Right lobe of liver (tissue), 4 donors: ENCODE results near the gene C10orf88.

ENCODE experiments used
- POLR2A ChIP-seq: fragments of 450-650 bp; IDR thresholded peaks from one replicate; pipeline ENCODE4 v1.6.1; 2017; ENCODE audit warnings: antibody characterized with exemption, mild to moderate bottlenecking
- TF ChIP-seq, protein P1 (sequence below), 4 donors: fragments of 200-600 bp in 3 of 4; fragments of 450-650 bp in 1 of 4; IDR thresholded peaks; one replicate each; pipeline versions ENCODE4 v1.5.1 to v1.8.0; 2016 to 2022; ENCODE audit warnings: antibody characterized with exemption in 4 of 4, mild to moderate bottlenecking in 2 of 4
- donor health status: DM: no; HTN: no; CAD: no.
- donor health status: DM: no; HTN: no; CAD: no.
- donor health status: DM: no; HTN: yes; CAD: no.

GRCh38 chr10:122968698-122969097, 14.7 kb upstream of the C10orf88 start:
- TF ChIP-seq, protein P1, sequence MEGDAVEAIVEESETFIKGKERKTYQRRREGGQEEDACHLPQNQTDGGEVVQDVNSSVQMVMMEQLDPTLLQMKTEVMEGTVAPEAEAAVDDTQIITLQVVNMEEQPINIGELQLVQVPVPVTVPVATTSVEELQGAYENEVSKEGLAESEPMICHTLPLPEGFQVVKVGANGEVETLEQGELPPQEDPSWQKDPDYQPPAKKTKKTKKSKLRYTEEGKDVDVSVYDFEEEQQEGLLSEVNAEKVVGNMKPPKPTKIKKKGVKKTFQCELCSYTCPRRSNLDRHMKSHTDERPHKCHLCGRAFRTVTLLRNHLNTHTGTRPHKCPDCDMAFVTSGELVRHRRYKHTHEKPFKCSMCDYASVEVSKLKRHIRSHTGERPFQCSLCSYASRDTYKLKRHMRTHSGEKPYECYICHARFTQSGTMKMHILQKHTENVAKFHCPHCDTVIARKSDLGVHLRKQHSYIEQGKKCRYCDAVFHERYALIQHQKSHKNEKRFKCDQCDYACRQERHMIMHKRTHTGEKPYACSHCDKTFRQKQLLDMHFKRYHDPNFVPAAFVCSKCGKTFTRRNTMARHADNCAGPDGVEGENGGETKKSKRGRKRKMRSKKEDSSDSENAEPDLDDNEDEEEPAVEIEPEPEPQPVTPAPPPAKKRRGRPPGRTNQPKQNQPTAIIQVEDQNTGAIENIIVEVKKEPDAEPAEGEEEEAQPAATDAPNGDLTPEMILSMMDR (IDR thresholded peaks at IDR 0.05) = no peak
- TF ChIP-seq POLR2A = no peak
